OCI-LY7 (cell line): ENCODE measurements around the gene HOXD4. TPM values are rescaled to one million over a fixed set of nuclear protein-coding genes. Genes with fewer than 3 reads are reported as not detected.

Experiments
- BruUV-seq: library from RNA; stranded (reverse); fragments of 400-500 nt; replicated peaks from 2 replicates; lab custom pipeline; 2021; lab: Mats Ljungman, UMichigan
- CTCF ChIA-PET: fragments of 300-600 bp; sonication (Branson Sonifier 250); formaldehyde crosslinking; loops from one replicate; lab custom pipeline; 2022; ENCODE audit warnings: antibody characterized with exemption; ENCODE audit not compliant: unreplicated experiment; lab: Charles Lee
- POLR2A ChIA-PET: fragments of 300-600 bp; sonication (Branson Sonifier 250); formaldehyde crosslinking; loops from one replicate; lab custom pipeline; 2022; ENCODE audit warnings: antibody characterized with exemption; lab: Charles Lee
- DNase-seq: peaks from one replicate; pipeline ENCODE4 v3.0.0-alpha.2; 2015; ENCODE audit warnings: low spot score
- H2AFZ ChIP-seq: fragments of 200-600 bp; sonication (generic), shearing (Covaris generic); 2 replicates; pipeline ENCODE4 v1.6.1; 2014; ENCODE audit warnings: mild to moderate bottlenecking, antibody characterized with exemption, low read length, moderate library complexity
- H3K27ac ChIP-seq: fragments of 200-600 bp; sonication (generic); 2 replicates; pipeline ENCODE4 v1.5.1; 2014; ENCODE audit warnings: mixed run types, low read depth, mild to moderate bottlenecking, moderate library complexity, low read length, inconsistent platforms; ENCODE audit not compliant: poor library complexity, severe bottlenecking
- H3K36me3 ChIP-seq: fragments of 200-600 bp; sonication (generic); 2 replicates; pipeline ENCODE4 v1.6.1; 2014; ENCODE audit warnings: mild to moderate bottlenecking, antibody characterized with exemption, low read length, moderate library complexity, mixed read lengths; ENCODE audit not compliant: insufficient read depth
- H3K4me1 ChIP-seq: fragments of 200-600 bp; sonication (generic); 2 replicates; pipeline ENCODE4 v1.5.1; 2014; ENCODE audit warnings: mild to moderate bottlenecking, low read length; ENCODE audit not compliant: insufficient read depth, poor library complexity, severe bottlenecking
- H3K4me2 ChIP-seq: fragments of 200-600 bp; sonication (generic); 2 replicates; pipeline ENCODE4 v1.6.1; 2014; ENCODE audit warnings: mild to moderate bottlenecking, low read length
- H3K4me3 ChIP-seq: fragments of 200-600 bp; sonication (generic); 2 replicates; pipeline ENCODE4 v1.5.1; 2014; ENCODE audit warnings: mild to moderate bottlenecking, low read depth, low read length; ENCODE audit not compliant: poor library complexity, severe bottlenecking
- H3K79me2 ChIP-seq: fragments of 200-600 bp; sonication (generic); 2 replicates; pipeline ENCODE4 v1.6.1; 2016; ENCODE audit warnings: low read depth, mild to moderate bottlenecking, low read length, moderate library complexity, mixed read lengths; ENCODE audit not compliant: insufficient read depth
- H3K9me2 ChIP-seq: fragments of 200-600 bp; sonication (generic); 2 replicates; pipeline ENCODE4 v1.6.1; 2016; ENCODE audit warnings: mild to moderate bottlenecking, low read length, mixed read lengths; ENCODE audit not compliant: insufficient read depth
- H3K9me3 ChIP-seq: fragments of 200-600 bp; sonication (generic); 2 replicates; pipeline ENCODE4 v1.6.1; 2014; ENCODE audit warnings: mild to moderate bottlenecking, mixed run types, low read length, mixed read lengths
- H4K20me1 ChIP-seq: fragments of 200-600 bp; sonication (generic); 2 replicates; pipeline ENCODE4 v1.6.1; 2014; ENCODE audit warnings: mild to moderate bottlenecking, antibody characterized with exemption, low read length, moderate library complexity, mixed read lengths; ENCODE audit not compliant: insufficient read depth
- CTCF ChIP-seq: fragments of 200-600 bp; sonication (generic); conservative IDR thresholded peaks from 2 replicates; pipeline ENCODE4 v1.5.1; 2014; ENCODE audit warnings: mild to moderate bottlenecking, antibody characterized with exemption, low read length, moderate library complexity, mixed read lengths
- EZH2phosphoT487 ChIP-seq: fragments of 200-600 bp; sonication (generic); IDR thresholded peaks from 2 replicates; pipeline ENCODE4 v1.6.1; 2018; ENCODE audit warnings: low read depth, borderline replicate concordance, mild to moderate bottlenecking, mixed run types, antibody characterized with exemption, low read length, moderate library complexity, mixed read lengths
- intact Hi-C: fragments of 100-400 bp; cut with micrococcal nuclease; formaldehyde crosslinking; loops from one replicate; pipeline ENCODE4 v1.10.0; 2022; ENCODE audit not compliant: unreplicated experiment
- total RNA-seq, 2 experiments: library from RNA; depleted of rRNA in 1 of 2; stranded (reverse); fragments of >200 nt in 1 of 2; shearing (Covaris generic) in 1 of 2; gene quantifications; 2 replicates each; pipeline ENCODE4 v1.2.3, GENCODE V29; 2014 to 2022

HOXD4 gene
- total RNA-seq, 2 experiments from 2014 or later, result not detected

- H3K4me1 ChIP-seq, result no peaks in the 10 kb centered on the region
- H3K4me3 ChIP-seq, result no peak overlapping the region
- H3K36me3 ChIP-seq, result no peaks in the 10 kb centered on the region
- intact Hi-C loops, result no loop called here
- H3K27ac ChIP-seq, result no peak overlapping the region
- no peak overlapping the region for H2AFZ ChIP-seq
- no peak for DNase-seq
- no peaks in the 10 kb centered on the region for H4K20me1 ChIP-seq
- H3K9me2 ChIP-seq, result no peaks in the 10 kb centered on the region
- no peak overlapping the region for H3K4me2 ChIP-seq
- CTCF ChIA-PET, result no interaction called here
- TF ChIP-seq EZH2phosphoT487, result no peak
- TF ChIP-seq CTCF, result no peak
- POLR2A ChIA-PET, result no interaction called here
- no TSS peak for BruUV-seq
- H3K79me2 ChIP-seq, result no peaks in the 10 kb centered on the region
- no peaks in the 10 kb centered on the region for H3K9me3 ChIP-seq
Observed at GRCh38 chr2:176105730-176106580, 45.4 kb upstream of the HOXD4 start.

- no peaks in the 10 kb centered on the region for H4K20me1 ChIP-seq
- no peaks in the 10 kb centered on the region for H3K36me3 ChIP-seq
- intact Hi-C loops, result no loop called here
- no peak within 1 kb of the TSS for H3K27ac ChIP-seq
- ChIA-PET POLR2A (no interaction called here), CTCF (no interaction called here)
- BruUV-seq, result no TSS peak
- H3K79me2 ChIP-seq, result no peaks in the 10 kb centered on the region
- DNase-seq, result no peak
- H3K4me2 ChIP-seq, result no peak within 1 kb of the TSS
- no peaks in the 10 kb centered on the region for H3K9me2 ChIP-seq
- no peaks in the 10 kb centered on the region for H3K9me3 ChIP-seq
- H3K4me1 ChIP-seq, result no peaks in the 10 kb centered on the region
- no peak within 1 kb of the TSS for H2AFZ ChIP-seq
- H3K4me3 ChIP-seq, result no peak within 1 kb of the TSS
- TF ChIP-seq CTCF (no peak), EZH2phosphoT487 (no peak)
Observed at GRCh38 chr2:176106581-176107539, 44.5 kb upstream of the HOXD4 start, which contains the start of gene HOXD11. Gene HOXD11, plus strand, starts transcription at chr2:176107280. Its CDS starts 76 bp downstream, at chr2:176107356.
